Amniotic stem cell (primary cell): Measurements from ENCODE around the gene PRELP.
"Not testable (repeated sequence)": the region's sequence is repeated elsewhere in the genome, so short reads cannot be mapped to it uniquely, and the experiment has no call there.

ENCODE experiments used
- DNase-seq: peaks from one replicate; lab custom pipeline; 2025; lab: John Stamatoyannopoulos, UW

PRELP gene

GRCh38 chr1:203454986-203455471 is 20.6 kb upstream of the PRELP start:
- DNase-seq = no peak

GRCh38 chr1:203455706-203456105 is 19.9 kb upstream of the PRELP start:
- no peak for DNase-seq

GRCh38 chr1:203456577-203456976 is 19.0 kb upstream of the PRELP start:
- DNase-seq = no peak

GRCh38 chr1:203458078-203458477 is 17.5 kb upstream of the PRELP start:
- no peak for DNase-seq

- no peak for DNase-seq
Measured at GRCh38 chr1:203459671-203460201, 15.9 kb upstream of the PRELP start.

- DNase-seq = no peak
Measured at GRCh38 chr1:203461717-203462116, 13.9 kb upstream of the PRELP start.

- no peak for DNase-seq
Measured at GRCh38 chr1:203462143-203462542, 13.5 kb upstream of the PRELP start.

GRCh38 chr1:203462878-203463277 is 12.7 kb upstream of the PRELP start:
- no peak for DNase-seq

GRCh38 chr1:203463469-203464062 is 12.0 kb upstream of the PRELP start:
- no peak for DNase-seq

- DNase-seq = no peak
Measured at GRCh38 chr1:203464226-203464625, 11.4 kb upstream of the PRELP start.

- no peak for DNase-seq
Measured at GRCh38 chr1:203464743-203465142, 10.9 kb upstream of the PRELP start.

GRCh38 chr1:203465146-203465798 is 10.3 kb upstream of the PRELP start:
- no peak for DNase-seq

GRCh38 chr1:203465948-203466347 is 9.7 kb upstream of the PRELP start:
- DNase-seq = no peak

GRCh38 chr1:203466906-203467549 is 8.6 kb upstream of the PRELP start:
- DNase-seq = not testable (repeated sequence)

GRCh38 chr1:203467550-203467921 is 8.1 kb upstream of the PRELP start:
- no peak for DNase-seq

GRCh38 chr1:203468326-203468725 is 7.3 kb upstream of the PRELP start:
- DNase-seq = no peak

- DNase-seq = no peak
Measured at GRCh38 chr1:203470240-203470639, 5.4 kb upstream of the PRELP start.

- no peak for DNase-seq
Measured at GRCh38 chr1:203471841-203472240, 3.8 kb upstream of the PRELP start.

- DNase-seq = no peak
Measured at GRCh38 chr1:203473281-203473680, 2.3 kb upstream of the PRELP start.

- DNase-seq = no peak
Measured at GRCh38 chr1:203473781-203474305, 1.8 kb upstream of the PRELP start.

GRCh38 chr1:203476216-203476814 is 709 bp downstream of the PRELP start:
- DNase-seq = no peak

GRCh38 chr1:203477748-203478147 is 2.1 kb downstream of the PRELP start:
- DNase-seq = no peak

GRCh38 chr1:203478231-203478630 is 2.6 kb downstream of the PRELP start:
- DNase-seq = no peak
